ENCODE data around the gene SPRN. TPM values are rescaled to one million over a fixed set of nuclear protein-coding genes. Genes with fewer than 3 reads are reported as not detected.

The SPRN gene
- total and polyA plus RNA-seq, 2 of the 4 experiments (the other 2 are of a cell fraction), result 0.36 to 2.3 TPM

DNA sequence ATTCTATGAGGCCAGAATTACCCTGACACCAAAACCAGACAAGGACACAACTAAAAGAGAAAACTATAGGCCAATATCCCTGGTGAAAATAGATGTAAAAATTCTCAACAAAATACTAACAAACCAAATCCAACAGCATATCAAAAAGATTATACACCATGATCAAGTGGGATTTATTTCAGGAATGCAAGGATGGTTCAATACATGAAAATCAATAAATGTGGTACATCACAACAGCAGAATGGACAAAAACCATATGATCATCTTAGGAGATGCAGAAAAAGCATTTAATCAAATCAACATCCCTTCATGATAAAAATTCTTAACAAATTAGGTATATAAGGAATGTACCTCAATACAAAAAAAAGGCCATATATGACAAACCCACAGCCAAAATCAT is 23.7 kb upstream of the SPRN start:
- TF ChIP-seq MAZ (IDR thresholded peaks at IDR 0.05; ENCODE audit: borderline replicate concordance, low read depth, low read length), result no peak
- TF ChIP-seq MAFK (IDR thresholded peaks at IDR 0.05; ENCODE audit: low read depth, low read length), result no peak
- TF ChIP-seq, protein P1, sequence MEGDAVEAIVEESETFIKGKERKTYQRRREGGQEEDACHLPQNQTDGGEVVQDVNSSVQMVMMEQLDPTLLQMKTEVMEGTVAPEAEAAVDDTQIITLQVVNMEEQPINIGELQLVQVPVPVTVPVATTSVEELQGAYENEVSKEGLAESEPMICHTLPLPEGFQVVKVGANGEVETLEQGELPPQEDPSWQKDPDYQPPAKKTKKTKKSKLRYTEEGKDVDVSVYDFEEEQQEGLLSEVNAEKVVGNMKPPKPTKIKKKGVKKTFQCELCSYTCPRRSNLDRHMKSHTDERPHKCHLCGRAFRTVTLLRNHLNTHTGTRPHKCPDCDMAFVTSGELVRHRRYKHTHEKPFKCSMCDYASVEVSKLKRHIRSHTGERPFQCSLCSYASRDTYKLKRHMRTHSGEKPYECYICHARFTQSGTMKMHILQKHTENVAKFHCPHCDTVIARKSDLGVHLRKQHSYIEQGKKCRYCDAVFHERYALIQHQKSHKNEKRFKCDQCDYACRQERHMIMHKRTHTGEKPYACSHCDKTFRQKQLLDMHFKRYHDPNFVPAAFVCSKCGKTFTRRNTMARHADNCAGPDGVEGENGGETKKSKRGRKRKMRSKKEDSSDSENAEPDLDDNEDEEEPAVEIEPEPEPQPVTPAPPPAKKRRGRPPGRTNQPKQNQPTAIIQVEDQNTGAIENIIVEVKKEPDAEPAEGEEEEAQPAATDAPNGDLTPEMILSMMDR (conservative IDR thresholded peaks at IDR 0.05; ENCODE audit: low read depth, low read length), result no peak
- TF ChIP-seq ELK1 (IDR thresholded peaks at IDR 0.05; ENCODE audit: borderline replicate concordance, low read depth, low read length), result no peak
- TF ChIP-seq RAD21 (IDR thresholded peaks at IDR 0.05; ENCODE audit: low read length), result no peak
- no peak for TF ChIP-seq RCOR1 (IDR thresholded peaks at IDR 0.05; ENCODE audit: insufficient replicate concordance, low read length)
- TF ChIP-seq FOS (IDR thresholded peaks at IDR 0.05; ENCODE audit: low read depth, low read length), result no peak
- TF ChIP-seq CHD1 (IDR thresholded peaks at IDR 0.05; ENCODE audit: low read depth, low read length), result no peak
- no peak for TF ChIP-seq RFX5 (IDR thresholded peaks at IDR 0.05; ENCODE audit: low read depth, low read length)
- TF ChIP-seq SMC3 (IDR thresholded peaks at IDR 0.05; ENCODE audit: low read depth, low read length), result no peak
- TF ChIP-seq, protein P2, sequence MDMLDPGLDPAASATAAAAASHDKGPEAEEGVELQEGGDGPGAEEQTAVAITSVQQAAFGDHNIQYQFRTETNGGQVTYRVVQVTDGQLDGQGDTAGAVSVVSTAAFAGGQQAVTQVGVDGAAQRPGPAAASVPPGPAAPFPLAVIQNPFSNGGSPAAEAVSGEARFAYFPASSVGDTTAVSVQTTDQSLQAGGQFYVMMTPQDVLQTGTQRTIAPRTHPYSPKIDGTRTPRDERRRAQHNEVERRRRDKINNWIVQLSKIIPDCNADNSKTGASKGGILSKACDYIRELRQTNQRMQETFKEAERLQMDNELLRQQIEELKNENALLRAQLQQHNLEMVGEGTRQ (IDR thresholded peaks at IDR 0.05; ENCODE audit: low read depth, low read length), result no peak
- no peak for TF ChIP-seq POLR2A (IDR thresholded peaks at IDR 0.05; ENCODE audit: low read depth, low read length)
- no peak for TF ChIP-seq MXI1 (IDR thresholded peaks at IDR 0.05; ENCODE audit: borderline replicate concordance, low read depth, low read length)
- TF ChIP-seq NFE2L2 (IDR thresholded peaks at IDR 0.05; ENCODE audit: low read depth, low read length), result no peak
- intact Hi-C loops (cut with micrococcal nuclease) (no loop called here), dilution Hi-C loops (cut with HindIII; ENCODE audit: low sequenced_read_pairs, unreplicated experiment) (no loop called here)

More for the DNA sequence above, 23.7 kb upstream of the SPRN start:
- Histone ChIP-seq H3K14ac (replicated peaks; ENCODE audit: low read depth, low read length) (no peak overlapping the region), H3K9me1 (ENCODE audit: insufficient read depth, low read length) (no peaks in the 10 kb centered on the region), H3K36me3 (ENCODE audit: control insufficient read depth, insufficient read depth, low read length) (no peaks in the 10 kb centered on the region), H4K20me1 (ENCODE audit: insufficient read depth, low read length) (no peaks in the 10 kb centered on the region), H3K4ac (ENCODE audit: low read depth, low read length) (no peak overlapping the region), H3K27ac (ENCODE audit: insufficient read depth, low read length) (no peak overlapping the region), H4K5ac (ENCODE audit: low read depth, low read length) (no peak overlapping the region), H2AK9ac (replicated peaks; ENCODE audit: low read depth, low read length, poor library complexity) (no peak overlapping the region), H3K23ac (ENCODE audit: low read depth, low read length) (no peak overlapping the region), H3K4me3 (ENCODE audit: insufficient read depth, low read depth, low read length) (no peak overlapping the region), H2BK120ac (ENCODE audit: low read depth, low read length) (no peak overlapping the region), H3K18ac (ENCODE audit: low read depth, low read length) (no peak overlapping the region), H3K79me1 (ENCODE audit: low read depth in 1 of 2, low read length in 2 of 2) (no peaks in the 10 kb centered on the region), H4K8ac (ENCODE audit: low read depth in 2 of 2, low read length in 2 of 2) (no peak overlapping the region), H4K91ac (ENCODE audit: insufficient read depth, low read depth, low read length) (no peak overlapping the region), H3K4me2 (ENCODE audit: low read depth, low read length) (no peak overlapping the region), H2BK20ac (ENCODE audit: low read depth, low read length) (no peak overlapping the region), H3K4me1 (ENCODE audit: control insufficient read depth, insufficient read depth, low read length) (no peaks in the 10 kb centered on the region), H3K56ac (ENCODE audit: extremely low read depth, insufficient read depth, low read length) (no peak overlapping the region), H3K9me3 (ENCODE audit: control insufficient read depth, insufficient read depth, low read length) (peaks cover 15% of the 10 kb centered on the region), H3K9ac (ENCODE audit: low read depth, low read length) (no peak overlapping the region), H2BK15ac (ENCODE audit: low read depth, low read length) (no peak overlapping the region), H2AK5ac (ENCODE audit: low read depth, low read length) (no peak overlapping the region), H3K27me3 (ENCODE audit: control insufficient read depth, insufficient read depth, low read length) (no peaks in the 10 kb centered on the region), H2BK5ac (ENCODE audit: low read depth, low read length, poor library complexity, severe bottlenecking) (no peak overlapping the region), H2AFZ (replicated peaks; ENCODE audit: low read length, poor library complexity) (no peak overlapping the region)
- ChIA-PET CTCF (no interaction called here), POLR2A (ENCODE audit: unreplicated experiment) (no interaction called here)
- in situ Hi-C loops (cut with MboI; ENCODE audit: low sequenced_read_pairs), result no loop called here
- no peak for DNase-seq
- TSS peak; percentile 19 for BruUV-seq (replicated peaks)
- ATAC-seq (ENCODE audit: low read depth), result no peak

Measured in IMR-90 (cell line).